GM19240 (cell line): ENCODE measurements around the gene PHPT1.
"Not testable (repeated sequence)": the region's sequence is repeated elsewhere in the genome, so short reads cannot be mapped to it uniquely, and the experiment has no call there.

Experiments
- DNase-seq: peaks from one replicate; pipeline ENCODE4 v3.0.0; 2011; ENCODE audit warnings: low spot score; ENCODE audit not compliant: insufficient read length

Gene PHPT1

GRCh38 chr9:136823136-136824046 is 25.8 kb upstream of the PHPT1 start:
- no peak for DNase-seq

GRCh38 chr9:136824496-136825225 is 24.5 kb upstream of the PHPT1 start:
- DNase-seq: no peak

GRCh38 chr9:136825295-136826187 is 23.7 kb upstream of the PHPT1 start:
- no peak for DNase-seq

- DNase-seq: no peak
Measured at GRCh38 chr9:136826188-136826541, 23.0 kb upstream of the PHPT1 start.

- no peak for DNase-seq
Measured at GRCh38 chr9:136826703-136827582, 22.3 kb upstream of the PHPT1 start.

- DNase-seq: no peak
Measured at GRCh38 chr9:136827794-136828473, 21.3 kb upstream of the PHPT1 start.

GRCh38 chr9:136828474-136829140 is 20.6 kb upstream of the PHPT1 start:
- no peak for DNase-seq

- no peak for DNase-seq
Measured at GRCh38 chr9:136829412-136829811, 19.8 kb upstream of the PHPT1 start.

- no peak for DNase-seq
Measured at GRCh38 chr9:136829981-136830885, 19.0 kb upstream of the PHPT1 start.

GRCh38 chr9:136831002-136831719 is 18.0 kb upstream of the PHPT1 start:
- no peak for DNase-seq

- no peak for DNase-seq
Measured at GRCh38 chr9:136831720-136832104, 17.5 kb upstream of the PHPT1 start.

GRCh38 chr9:136832581-136832980 is 16.6 kb upstream of the PHPT1 start:
- no peak for DNase-seq

GRCh38 chr9:136833381-136834048 is 15.7 kb upstream of the PHPT1 start:
- DNase-seq: not testable (repeated sequence)

- no peak for DNase-seq
Measured at GRCh38 chr9:136835162-136835931, 13.9 kb upstream of the PHPT1 start.

GRCh38 chr9:136835932-136836904 is 13.0 kb upstream of the PHPT1 start:
- no peak for DNase-seq
